ENCODE results near the gene INO80.

Gene INO80

DNA sequence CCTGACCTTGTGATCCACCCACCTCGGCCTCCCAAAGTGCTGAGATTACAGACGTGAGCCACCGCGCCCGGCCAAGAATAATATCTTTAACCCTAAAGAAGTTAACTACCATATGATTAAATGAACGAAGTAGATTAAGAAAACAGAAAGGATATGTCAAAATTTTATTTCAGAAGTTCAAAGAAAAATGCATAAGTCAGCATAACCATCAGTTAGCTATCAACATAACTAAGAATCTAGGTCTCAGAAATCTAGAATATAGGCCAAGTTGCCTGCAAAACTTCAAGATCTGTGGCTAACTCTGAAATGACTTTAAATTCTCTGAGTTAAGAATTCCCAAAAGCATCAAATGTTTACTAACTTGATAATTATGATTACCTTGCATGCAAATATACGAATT lies 38.0 kb downstream of the INO80 start:
- no peak for TF ChIP-seq POLR2AphosphoS5 (IDR thresholded peaks at IDR 0.05; ENCODE audit: low read depth, low read length)
- TF ChIP-seq SIN3A (IDR thresholded peaks at IDR 0.05; ENCODE audit: borderline replicate concordance, insufficient read depth, low read length), result no peak
- TF ChIP-seq TAF1 (IDR thresholded peaks at IDR 0.05; ENCODE audit: borderline replicate concordance, insufficient read depth, low read length), result no peak
- no peak for TF ChIP-seq REST (IDR thresholded peaks at IDR 0.05; ENCODE audit: insufficient read depth in 1 of 2, low read depth in 2 of 2, low read length in 2 of 2)
- no peak for TF ChIP-seq FOXP2 (optimal IDR thresholded peaks at IDR 0.05; ENCODE audit: borderline replicate concordance, extremely low read depth, extremely low read length, insufficient read depth)

GRCh38 chr15:41073028-41073427 lies 43.1 kb downstream of the INO80 start:
- TF ChIP-seq TAF1 (IDR thresholded peaks at IDR 0.05; ENCODE audit: borderline replicate concordance, insufficient read depth, low read length) (no peak), POLR2AphosphoS5 (IDR thresholded peaks at IDR 0.05; ENCODE audit: low read depth, low read length) (no peak), SIN3A (IDR thresholded peaks at IDR 0.05; ENCODE audit: borderline replicate concordance, insufficient read depth, low read length) (no peak), REST (IDR thresholded peaks at IDR 0.05; ENCODE audit: insufficient read depth in 1 of 2, low read depth in 2 of 2, low read length in 2 of 2) (no peak), FOXP2 (optimal IDR thresholded peaks at IDR 0.05; ENCODE audit: borderline replicate concordance, extremely low read depth, extremely low read length, insufficient read depth) (no peak)

DNA sequence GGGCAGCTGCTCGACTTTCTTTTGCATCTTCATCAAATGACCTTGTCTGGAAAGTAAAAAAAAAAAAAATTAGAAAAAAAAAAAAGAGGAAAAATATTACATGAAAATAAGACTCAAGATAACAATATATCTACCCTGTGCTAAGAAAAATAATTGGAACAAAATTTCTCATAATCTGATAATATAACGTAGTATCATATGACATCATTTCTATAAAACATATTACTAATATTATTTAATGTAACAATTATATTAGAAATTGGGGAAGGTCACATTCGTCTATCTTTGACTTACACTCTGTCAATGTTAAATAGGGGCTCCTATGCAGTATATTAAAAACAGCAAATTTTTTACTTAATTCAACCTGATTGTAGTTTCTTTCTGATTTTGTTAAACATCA lies 44.1 kb downstream of the INO80 start:
- TF ChIP-seq FOXP2 (optimal IDR thresholded peaks at IDR 0.05; ENCODE audit: borderline replicate concordance, extremely low read depth, extremely low read length, insufficient read depth) (no peak), TAF1 (IDR thresholded peaks at IDR 0.05; ENCODE audit: borderline replicate concordance, insufficient read depth, low read length) (no peak), POLR2AphosphoS5 (IDR thresholded peaks at IDR 0.05; ENCODE audit: low read depth, low read length) (no peak), REST (IDR thresholded peaks at IDR 0.05; ENCODE audit: insufficient read depth in 1 of 2, low read depth in 2 of 2, low read length in 2 of 2) (no peak), SIN3A (IDR thresholded peaks at IDR 0.05; ENCODE audit: borderline replicate concordance, insufficient read depth, low read length) (no peak)

GRCh38 chr15:41066516-41066915 lies 49.6 kb downstream of the INO80 start:
- TF ChIP-seq REST (IDR thresholded peaks at IDR 0.05; ENCODE audit: insufficient read depth in 1 of 2, low read depth in 2 of 2, low read length in 2 of 2) (no peak), TAF1 (IDR thresholded peaks at IDR 0.05; ENCODE audit: borderline replicate concordance, insufficient read depth, low read length) (no peak), POLR2AphosphoS5 (IDR thresholded peaks at IDR 0.05; ENCODE audit: low read depth, low read length) (no peak), FOXP2 (optimal IDR thresholded peaks at IDR 0.05; ENCODE audit: borderline replicate concordance, extremely low read depth, extremely low read length, insufficient read depth) (no peak), SIN3A (IDR thresholded peaks at IDR 0.05; ENCODE audit: borderline replicate concordance, insufficient read depth, low read length) (no peak)

DNA sequence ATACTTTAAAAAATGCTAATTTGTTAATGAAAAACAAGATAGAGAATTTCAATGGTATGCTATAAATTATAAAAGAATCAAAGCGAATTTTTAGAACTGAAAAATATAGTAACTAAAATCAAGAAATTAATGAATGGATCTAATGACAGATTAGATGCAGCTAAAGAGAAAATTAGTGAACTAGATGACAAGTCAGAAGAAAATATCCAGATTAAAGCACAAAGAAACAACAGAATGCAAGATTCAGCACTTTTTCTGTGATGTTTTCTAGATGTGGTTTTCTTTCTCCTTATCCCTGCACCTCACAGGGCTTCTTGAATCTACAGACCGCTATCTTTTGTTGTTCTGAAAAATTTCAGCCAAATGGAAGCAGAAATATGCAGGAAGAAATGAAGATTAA lies 54.4 kb downstream of the INO80 start:
- no peak for TF ChIP-seq TAF1 (IDR thresholded peaks at IDR 0.05; ENCODE audit: borderline replicate concordance, insufficient read depth, low read length)
- TF ChIP-seq REST (IDR thresholded peaks at IDR 0.05; ENCODE audit: insufficient read depth in 1 of 2, low read depth in 2 of 2, low read length in 2 of 2), result no peak
- TF ChIP-seq FOXP2 (optimal IDR thresholded peaks at IDR 0.05; ENCODE audit: borderline replicate concordance, extremely low read depth, extremely low read length, insufficient read depth), result no peak
- no peak for TF ChIP-seq SIN3A (IDR thresholded peaks at IDR 0.05; ENCODE audit: borderline replicate concordance, insufficient read depth, low read length)
- TF ChIP-seq POLR2AphosphoS5 (IDR thresholded peaks at IDR 0.05; ENCODE audit: low read depth, low read length), result no peak

All from PFSK-1 (cell line).